NB4 (cell line): ENCODE measurements around the gene OTUD7B.
"Not testable (repeated sequence)": the region's sequence is repeated elsewhere in the genome, so short reads cannot be mapped to it uniquely, and the experiment has no call there.

Source experiments
- DNase-seq: peaks from one replicate; pipeline ENCODE4 v3.0.0; 2010; ENCODE audit warnings: low read depth
- H3K4me3 ChIP-seq: one replicate; pipeline ENCODE4 v1.5.1; 2011; ENCODE audit warnings: mild to moderate bottlenecking, low read depth, low read length, moderate library complexity
- MAX ChIP-seq: IDR thresholded peaks from 2 replicates; pipeline ENCODE4 v1.6.1; 2011; ENCODE audit warnings: low read depth, low read length
- MYC ChIP-seq: IDR thresholded peaks from 2 replicates; pipeline ENCODE4 v1.6.1; 2011; ENCODE audit warnings: low read depth, low read length
- POLR2A ChIP-seq: IDR thresholded peaks from 2 replicates; pipeline ENCODE4 v1.6.1; 2011; ENCODE audit warnings: mild to moderate bottlenecking; ENCODE audit not compliant: insufficient read length; ENCODE audit errors: extremely low read depth
- TF ChIP-seq, protein P1 (sequence below): IDR thresholded peaks from one replicate; pipeline ENCODE4 v1.5.1; 2012; ENCODE audit warnings: low read depth, low read length

Gene OTUD7B

GRCh38 chr1:150010393-150011115 is at the start of gene OTUD7B:
Gene OTUD7B (minus strand): TSS chr1:150010726. CDS start chr1:149977510, 33,216 bp downstream.
- peak; percentile 88 for DNase-seq
- peak within 1 kb of the TSS; percentile 65 for H3K4me3 ChIP-seq
- TF ChIP-seq MAX (no peak), POLR2A (peak; percentile 49), MYC (peak; percentile 50; the same call in 1 of the 2 replicates)
- TF ChIP-seq, protein P1, sequence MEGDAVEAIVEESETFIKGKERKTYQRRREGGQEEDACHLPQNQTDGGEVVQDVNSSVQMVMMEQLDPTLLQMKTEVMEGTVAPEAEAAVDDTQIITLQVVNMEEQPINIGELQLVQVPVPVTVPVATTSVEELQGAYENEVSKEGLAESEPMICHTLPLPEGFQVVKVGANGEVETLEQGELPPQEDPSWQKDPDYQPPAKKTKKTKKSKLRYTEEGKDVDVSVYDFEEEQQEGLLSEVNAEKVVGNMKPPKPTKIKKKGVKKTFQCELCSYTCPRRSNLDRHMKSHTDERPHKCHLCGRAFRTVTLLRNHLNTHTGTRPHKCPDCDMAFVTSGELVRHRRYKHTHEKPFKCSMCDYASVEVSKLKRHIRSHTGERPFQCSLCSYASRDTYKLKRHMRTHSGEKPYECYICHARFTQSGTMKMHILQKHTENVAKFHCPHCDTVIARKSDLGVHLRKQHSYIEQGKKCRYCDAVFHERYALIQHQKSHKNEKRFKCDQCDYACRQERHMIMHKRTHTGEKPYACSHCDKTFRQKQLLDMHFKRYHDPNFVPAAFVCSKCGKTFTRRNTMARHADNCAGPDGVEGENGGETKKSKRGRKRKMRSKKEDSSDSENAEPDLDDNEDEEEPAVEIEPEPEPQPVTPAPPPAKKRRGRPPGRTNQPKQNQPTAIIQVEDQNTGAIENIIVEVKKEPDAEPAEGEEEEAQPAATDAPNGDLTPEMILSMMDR, result no peak

GRCh38 chr1:150060260-150060659 is 49.7 kb upstream of the OTUD7B start:
- TF ChIP-seq MAX, result no peak
- no peak overlapping the region for H3K4me3 ChIP-seq
- no peak for DNase-seq

DNA sequence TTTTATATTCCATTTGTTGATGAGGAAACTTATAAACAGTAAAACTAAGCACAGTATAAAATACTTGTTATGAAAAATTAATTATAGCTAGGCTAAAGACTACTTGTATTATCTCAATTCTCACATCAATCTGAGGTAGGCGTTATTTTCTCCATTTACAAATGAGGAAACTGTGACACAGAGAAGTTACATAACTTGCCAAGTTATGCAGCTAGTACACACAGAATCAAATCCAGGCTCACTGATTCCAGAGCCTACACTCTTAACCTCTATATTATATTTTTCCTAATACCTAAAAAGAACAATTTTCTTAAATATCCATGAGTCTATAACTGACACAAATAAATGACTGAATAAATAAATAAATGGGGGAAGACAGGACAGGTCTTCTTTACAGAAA is 45.9 kb upstream of the OTUD7B start:
- H3K4me3 ChIP-seq, result no peak overlapping the region
- DNase-seq, result peak; percentile 19
- TF ChIP-seq, protein P1, result no peak
- TF ChIP-seq MYC, result no peak
- TF ChIP-seq POLR2A, result no peak
- TF ChIP-seq MAX, result no peak

DNA sequence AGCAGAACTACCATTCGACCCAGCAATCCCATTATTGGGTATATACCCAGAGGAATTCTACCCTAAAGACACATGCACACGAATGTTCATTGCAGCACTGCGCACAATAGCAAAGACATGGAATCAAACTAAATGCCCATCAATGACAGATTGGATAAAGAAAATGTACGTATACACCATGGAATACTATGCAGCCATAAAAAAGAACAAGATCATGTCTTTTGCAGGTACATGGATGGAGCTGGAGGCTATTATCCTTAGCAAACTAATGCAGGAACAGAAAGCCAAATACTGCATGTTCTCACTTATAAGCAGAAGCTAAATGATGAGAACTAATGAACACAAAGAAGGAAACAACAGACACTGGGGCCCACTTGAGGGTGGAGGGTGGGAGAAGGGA is 45.0 kb upstream of the OTUD7B start:
- H3K4me3 ChIP-seq, DNase-seq: not testable (repeated sequence)

GRCh38 chr1:150053926-150054325 is 43.4 kb upstream of the OTUD7B start:
- peak; percentile 76 for DNase-seq
- TF ChIP-seq, protein P1, result no peak
- TF ChIP-seq MYC, result peak; percentile 55; the same call in 1 of the 2 replicates
- TF ChIP-seq MAX, result peak; percentile 83
- no peak for TF ChIP-seq POLR2A
- no peak overlapping the region for H3K4me3 ChIP-seq

DNA sequence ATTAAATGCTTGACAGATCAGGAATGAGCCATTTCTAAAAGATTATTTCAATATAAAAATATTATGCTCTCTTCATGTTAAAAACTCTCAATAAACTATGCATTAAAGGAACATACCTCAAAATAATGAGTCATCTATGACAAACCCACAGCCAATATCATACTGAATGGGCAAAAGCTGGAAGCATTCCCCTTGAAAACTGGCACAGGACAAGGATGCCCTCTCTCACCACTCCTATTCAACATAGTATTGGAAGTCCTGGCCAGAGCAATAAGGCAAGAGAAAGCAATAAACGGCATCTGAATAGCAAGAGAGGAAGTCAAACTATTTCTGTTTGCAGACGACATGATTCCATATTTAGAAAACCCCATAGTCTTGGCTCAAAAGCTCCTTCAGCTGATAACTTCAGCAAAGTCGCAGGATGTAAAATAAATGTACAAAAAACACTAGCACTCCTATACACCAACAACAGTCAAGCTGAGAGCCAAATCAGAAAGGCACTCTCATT is 41.4 kb upstream of the OTUD7B start:
- H3K4me3 ChIP-seq, DNase-seq: not testable (repeated sequence)

GRCh38 chr1:150051089-150051373 is 40.5 kb upstream of the OTUD7B start:
- DNase-seq, result no peak
- no peak overlapping the region for H3K4me3 ChIP-seq
- TF ChIP-seq MAX, result no peak
- TF ChIP-seq, protein P1, result no peak
- TF ChIP-seq POLR2A, result no peak
